ENCODE results near the gene SSC5D.

- no peak for TF ChIP-seq POLR2A (IDR thresholded peaks at IDR 0.05)
- TF ChIP-seq, protein P1, sequence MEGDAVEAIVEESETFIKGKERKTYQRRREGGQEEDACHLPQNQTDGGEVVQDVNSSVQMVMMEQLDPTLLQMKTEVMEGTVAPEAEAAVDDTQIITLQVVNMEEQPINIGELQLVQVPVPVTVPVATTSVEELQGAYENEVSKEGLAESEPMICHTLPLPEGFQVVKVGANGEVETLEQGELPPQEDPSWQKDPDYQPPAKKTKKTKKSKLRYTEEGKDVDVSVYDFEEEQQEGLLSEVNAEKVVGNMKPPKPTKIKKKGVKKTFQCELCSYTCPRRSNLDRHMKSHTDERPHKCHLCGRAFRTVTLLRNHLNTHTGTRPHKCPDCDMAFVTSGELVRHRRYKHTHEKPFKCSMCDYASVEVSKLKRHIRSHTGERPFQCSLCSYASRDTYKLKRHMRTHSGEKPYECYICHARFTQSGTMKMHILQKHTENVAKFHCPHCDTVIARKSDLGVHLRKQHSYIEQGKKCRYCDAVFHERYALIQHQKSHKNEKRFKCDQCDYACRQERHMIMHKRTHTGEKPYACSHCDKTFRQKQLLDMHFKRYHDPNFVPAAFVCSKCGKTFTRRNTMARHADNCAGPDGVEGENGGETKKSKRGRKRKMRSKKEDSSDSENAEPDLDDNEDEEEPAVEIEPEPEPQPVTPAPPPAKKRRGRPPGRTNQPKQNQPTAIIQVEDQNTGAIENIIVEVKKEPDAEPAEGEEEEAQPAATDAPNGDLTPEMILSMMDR (IDR thresholded peaks at IDR 0.05), result no peak
These were observed 2.5 kb downstream of the SSC5D start for GRCh38 chr19:55490478-55491432.
